GM21737 (cell line): ENCODE results near the gene PDE7B.
"Not testable (repeated sequence)": the region's sequence is repeated elsewhere in the genome, so short reads cannot be mapped to it uniquely, and the experiment has no call there.

ENCODE experiments used
- ATAC-seq: cut with Tn5 transposase; IDR thresholded peaks from one replicate; pipeline ENCODE4 v1.9.1; 2021; ENCODE audit warnings: mild to moderate bottlenecking, moderate library complexity; ENCODE audit not compliant: unreplicated experiment

The PDE7B gene

DNA sequence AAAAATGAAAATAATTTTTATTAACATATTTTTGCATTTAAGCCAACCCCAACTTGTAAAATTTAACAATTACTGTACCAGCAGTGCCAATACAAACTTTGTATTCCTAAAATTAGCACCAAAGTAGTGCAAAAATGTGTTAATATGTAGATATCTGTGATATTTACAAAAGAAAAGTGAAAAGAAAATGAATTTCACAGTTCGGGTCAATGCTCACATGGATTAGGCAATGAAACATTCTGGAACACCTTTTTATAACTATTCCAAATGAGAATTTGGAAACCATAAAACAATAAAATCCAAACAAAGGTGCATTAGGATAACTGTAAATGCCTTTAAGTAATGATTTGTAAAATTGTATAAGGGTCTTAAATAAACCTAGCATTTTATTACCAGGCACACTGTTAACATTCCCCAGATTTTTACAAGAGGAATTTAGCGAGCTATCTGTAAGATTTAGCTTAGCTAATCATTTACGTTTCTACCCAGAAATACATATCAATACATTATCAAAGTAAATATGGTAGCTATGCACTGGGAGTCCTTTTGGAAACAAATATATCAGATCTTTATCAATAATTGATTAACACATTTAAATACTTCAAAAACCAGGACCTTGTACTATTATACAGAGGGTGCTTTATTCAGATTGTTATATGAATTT lies 286.4 kb downstream of the PDE7B start:
- no peak for ATAC-seq

DNA sequence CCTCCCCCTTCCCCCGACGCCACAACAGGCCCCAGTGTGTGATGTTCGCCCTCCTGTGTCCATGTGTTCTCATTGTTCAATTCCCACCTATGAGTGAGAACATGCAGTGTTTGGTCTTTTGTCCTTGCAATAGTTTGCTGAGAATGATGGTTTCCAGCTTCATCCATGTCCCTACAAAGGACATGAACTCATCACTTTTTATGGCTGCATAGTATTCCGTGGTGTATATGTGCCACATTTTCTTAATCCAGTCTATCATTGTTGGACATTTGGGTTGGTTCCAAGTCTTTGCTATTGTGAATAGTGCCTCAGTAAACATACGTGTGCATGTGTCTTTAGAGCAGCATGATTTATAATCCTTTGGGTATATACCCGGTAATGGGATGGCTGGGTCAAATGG lies 287.6 kb downstream of the PDE7B start:
- ATAC-seq = not testable (repeated sequence)

DNA sequence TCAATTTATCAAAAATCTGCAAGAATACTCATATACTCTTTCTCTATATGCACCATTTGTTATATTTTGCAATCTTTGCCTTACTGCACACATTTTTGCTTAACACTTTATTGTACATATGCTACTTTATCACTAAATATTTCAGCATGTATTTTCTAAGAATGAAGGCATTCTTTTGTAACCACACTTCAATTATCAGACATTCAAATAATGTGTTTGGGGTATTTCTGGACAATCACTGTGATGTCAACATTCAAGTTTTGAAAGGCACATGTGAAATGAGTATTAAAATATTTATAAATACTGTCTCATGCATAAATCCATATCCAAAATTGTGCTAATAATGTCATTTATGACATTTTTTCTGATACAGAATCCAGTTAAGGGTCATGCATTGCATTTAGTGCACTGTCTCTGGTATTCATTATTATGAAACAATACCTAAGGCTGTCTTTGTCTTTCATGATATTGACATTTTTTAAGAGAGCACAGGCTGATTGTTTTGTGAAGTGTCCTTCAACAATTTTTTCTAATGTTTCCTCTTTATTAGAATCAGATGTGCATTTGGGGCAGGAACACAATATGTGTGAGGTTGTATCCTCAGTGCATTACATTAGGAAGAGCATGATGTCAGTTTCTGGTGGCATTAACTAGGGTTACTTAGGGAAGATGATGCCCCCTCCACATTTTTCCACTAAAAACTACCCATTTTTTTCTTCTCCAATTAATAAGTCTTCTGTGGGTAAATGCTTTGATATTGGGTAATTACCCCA lies 292.9 kb downstream of the PDE7B start:
- ATAC-seq = no peak

DNA sequence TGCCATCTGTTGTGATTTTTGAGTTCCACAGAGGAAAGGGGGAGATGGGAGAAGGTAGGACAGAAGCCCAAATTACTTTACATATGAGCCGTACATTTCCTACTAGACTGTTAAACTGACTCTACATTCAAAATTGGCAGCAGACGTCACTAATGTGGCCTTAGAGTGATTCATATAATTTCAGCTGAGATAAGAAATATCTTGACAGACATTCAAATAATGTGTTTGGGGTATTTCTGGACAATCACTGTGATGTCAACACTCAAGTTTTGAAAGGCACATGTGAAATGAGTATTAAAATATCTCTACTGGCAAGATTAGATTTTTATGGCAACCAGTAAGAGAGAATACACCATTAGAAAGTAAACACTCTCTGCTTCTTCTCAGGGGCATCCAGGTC lies 294.6 kb downstream of the PDE7B start:
- no peak for ATAC-seq

DNA sequence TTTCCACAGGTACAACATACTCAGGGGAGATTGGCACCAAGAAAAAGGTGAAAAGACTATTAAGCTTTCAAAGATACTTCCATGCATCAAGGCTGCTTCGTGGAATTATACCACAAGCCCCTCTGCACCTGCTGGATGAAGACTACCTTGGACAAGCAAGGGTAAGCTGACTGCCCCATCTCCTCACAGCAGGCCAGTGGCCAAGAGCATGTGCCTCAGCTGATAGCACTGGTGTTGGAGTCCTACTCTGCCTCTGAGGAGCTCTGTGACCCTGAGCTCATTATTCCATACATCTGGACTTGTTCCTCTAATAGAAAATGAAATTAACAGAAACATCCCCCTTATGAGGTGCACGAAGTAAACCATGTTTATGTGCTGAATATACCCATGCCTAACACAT lies 295.8 kb downstream of the PDE7B start:
- no peak for ATAC-seq

DNA sequence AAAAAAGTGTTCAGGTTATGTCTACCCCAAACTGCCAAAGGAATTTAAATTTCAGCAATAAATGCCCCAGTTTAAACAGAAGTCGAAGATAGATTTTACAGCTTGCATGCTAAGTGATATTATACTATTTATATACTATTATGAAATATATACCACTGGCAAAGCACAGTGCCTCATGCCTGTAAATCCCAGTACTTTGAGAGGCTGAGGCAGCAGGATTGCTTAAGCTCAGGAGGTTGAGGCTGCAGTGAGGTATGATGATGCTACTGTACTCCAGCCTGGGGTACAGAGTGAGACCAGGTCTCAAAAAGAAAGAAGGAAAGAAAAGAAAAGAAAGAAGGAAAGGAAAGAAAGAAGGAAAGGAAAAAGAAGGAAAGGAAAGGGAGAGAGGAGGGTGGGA lies 296.6 kb downstream of the PDE7B start:
- no peak for ATAC-seq

DNA sequence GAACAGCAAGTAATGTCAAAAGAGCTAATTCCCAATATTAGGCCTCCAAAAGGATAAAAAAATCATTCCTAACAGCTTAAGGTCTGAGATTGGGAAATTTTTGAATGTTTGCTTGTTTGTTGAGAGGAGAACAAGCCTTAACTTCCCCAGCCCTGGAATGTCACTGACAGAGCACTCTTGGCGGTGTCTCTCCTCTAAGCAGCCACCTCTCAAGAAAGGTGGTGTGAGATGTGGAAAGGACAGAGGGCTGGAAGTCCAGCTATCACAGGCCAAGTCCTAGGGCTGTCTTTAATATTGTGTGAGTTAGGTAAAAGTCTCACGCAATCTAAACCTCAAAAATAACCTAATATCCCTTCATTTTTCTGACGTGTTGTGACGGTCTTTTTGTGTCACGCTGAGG lies 297.0 kb downstream of the PDE7B start:
- ATAC-seq = no peak

DNA sequence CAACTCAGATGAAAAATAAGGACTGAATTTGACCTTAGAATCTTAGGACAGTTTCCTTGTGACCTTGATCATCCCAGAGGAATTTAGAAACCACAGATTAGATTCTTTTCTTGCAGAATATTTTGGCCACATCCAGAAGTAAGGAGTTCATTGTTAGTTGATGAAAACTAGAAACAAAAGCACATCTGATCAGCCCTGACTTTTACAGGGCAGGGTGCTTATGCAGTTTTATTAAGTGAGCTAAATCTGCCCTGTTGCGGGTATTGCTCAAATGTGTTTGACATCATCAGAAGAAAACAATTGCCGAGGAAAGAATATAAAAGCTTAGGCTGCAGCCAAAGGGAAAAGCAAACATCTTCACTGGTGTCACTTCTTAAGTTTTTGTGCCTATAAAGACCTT lies 297.8 kb downstream of the PDE7B start:
- no peak for ATAC-seq

DNA sequence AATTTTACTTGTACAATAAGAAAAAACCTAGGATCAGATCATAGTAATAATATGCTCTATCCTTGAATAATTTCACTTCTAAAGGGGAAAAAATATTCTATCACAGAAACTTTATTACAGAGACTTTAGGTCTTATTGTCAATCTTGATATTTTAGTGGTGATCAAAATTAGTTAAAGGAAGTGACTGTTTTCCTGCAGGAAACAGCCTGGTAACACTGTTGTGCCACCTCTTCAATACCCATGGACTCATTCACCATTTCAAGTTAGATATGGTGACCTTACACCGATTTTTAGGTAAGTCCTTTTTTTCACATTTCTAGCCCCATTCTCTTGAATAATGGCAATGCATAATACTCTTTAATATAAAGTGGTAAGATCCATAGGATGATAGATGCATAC lies 299.5 kb downstream of the PDE7B start:
- ATAC-seq = no peak

DNA sequence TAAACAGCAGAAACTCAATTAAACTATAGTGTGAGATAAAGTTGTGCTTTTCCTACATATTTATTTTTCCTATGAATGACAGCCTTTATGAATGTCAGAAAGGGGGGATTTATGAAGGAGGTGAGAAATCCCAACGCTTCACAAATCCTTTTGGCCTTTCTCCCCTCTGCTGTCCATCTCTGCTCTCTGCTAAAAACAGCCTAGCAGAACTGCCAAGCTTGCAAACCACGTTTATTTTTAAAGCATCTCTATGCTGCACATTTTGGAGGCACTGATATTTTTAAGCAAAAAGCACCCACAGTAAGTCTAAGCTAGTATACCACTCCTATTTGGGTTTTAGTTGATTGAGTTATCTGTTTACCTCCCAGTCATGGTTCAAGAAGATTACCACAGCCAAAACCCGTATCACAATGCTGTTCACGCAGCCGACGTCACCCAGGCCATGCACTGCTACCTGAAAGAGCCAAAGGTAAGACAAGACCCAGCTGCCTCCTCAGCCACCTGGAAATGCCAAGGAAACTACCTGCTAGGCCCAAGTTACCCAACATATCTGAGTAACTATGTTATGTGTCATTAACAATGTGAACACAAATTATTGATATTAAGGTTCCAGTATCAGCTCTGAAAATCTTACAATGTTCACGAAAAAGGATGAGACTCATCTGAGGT lies 302.3 kb downstream of the PDE7B start:
- no peak for ATAC-seq

DNA sequence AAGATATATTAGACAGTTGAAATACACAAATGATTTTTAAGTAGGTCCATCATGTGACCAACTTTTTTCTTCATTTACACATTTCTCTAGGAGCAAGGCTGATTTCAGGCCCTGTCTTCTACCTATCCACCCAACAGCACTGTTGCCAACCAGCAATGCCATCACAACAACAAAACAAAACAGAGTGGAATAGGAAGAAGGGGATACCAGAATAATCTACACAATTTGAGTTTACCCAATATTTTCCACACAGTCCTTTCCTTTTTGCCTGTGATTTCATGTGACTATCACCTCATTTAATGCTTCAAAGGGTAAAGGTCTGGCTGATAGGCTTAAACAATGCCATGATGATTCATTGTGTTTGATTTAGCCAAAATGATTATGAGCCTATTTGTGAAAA lies 303.7 kb downstream of the PDE7B start:
- no peak for ATAC-seq

DNA sequence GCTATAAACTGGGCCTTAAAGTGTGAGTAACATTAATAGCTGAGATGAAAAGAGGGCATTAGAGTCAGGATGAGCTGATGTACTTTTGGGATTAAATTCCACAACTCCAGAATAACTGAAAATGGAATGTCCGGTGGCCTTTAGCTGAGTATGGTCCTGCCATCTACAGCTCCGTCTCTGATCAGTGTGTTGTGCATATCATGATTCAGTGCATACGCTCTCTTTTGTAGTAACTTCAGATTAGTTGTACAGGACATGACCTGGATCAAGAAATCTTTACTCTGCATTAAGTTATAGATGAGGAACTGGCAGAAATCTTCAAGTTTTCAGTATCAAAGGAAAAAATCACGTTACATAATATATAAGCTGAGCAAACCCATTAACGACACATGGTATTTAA lies 306.2 kb downstream of the PDE7B start:
- ATAC-seq = no peak

DNA sequence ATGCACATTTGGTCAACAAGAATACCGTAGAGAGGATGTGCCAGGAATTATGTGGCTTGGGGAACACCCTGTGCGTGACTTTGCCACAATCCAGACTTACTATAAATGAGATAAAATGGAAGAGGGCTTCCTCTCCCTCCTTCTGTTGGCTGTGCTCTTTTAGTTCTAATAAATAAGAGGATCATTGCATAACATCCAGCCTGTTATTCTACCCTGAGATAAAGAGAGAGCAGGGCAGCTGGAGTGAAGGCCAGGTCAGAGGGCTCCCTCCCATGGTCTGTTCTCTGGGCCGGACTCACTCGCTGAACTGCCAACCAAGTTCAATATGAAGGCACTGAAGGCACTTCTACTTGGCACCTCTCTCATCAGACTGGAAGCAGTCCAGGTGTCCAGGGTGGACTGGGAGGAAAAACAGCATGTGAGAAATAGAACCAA lies 306.9 kb downstream of the PDE7B start:
- no peak for ATAC-seq

DNA sequence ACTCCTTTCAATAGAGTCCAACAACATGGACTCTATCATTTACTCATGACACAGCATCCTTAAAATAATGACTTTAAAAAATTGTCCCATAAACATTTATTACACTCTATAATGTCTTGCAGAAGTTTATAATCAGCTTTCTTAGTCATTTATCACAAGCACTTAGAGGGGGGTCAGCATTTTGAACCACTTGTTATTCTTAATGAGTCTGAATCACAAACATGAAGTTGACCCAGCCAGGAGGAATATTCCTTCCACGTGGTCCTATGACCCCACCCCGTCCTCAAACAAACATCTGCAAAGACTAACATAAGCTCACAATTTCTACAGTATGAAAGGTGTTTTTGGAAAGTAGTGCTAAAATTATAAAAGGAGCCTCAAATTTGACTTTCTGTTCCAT lies 307.5 kb downstream of the PDE7B start:
- ATAC-seq = no peak

DNA sequence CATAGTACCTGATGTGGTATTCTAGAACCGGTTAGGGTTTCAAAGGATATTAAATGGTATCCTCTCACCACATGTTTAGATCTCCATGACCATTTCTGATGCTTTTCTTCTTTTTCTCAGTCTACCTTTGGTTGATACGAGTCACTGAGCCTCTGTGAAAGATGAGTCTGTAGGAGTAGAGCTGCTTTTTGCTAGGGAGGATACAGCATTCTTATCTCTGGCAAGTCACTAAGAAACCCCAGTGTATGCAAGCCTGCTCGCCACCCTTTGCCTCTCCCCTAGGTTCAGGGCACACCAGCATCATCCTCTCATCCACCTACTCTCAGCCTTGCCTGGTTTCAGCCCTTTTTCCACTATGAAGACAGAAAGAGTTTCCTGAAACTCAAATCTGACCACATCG lies 308.7 kb downstream of the PDE7B start:
- no peak for ATAC-seq

DNA sequence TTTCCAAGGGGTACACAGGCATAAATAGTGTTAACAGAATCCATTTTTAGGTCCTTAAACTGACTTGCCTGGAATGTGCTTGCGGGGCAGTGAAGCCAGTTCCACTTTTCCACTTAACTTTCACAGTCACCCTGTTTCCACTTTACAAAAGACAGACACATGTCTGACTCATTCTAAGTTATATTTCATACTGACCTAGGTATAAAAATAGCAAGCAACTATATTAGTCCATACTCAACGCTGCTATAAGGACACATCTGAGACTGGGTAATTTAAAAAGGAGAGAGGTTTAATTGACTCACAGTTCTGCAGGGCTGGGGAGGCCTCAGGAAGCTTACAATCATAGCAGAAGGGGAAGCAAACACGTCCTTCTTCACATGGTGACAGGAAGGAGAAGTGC lies 310.4 kb downstream of the PDE7B start:
- no peak for ATAC-seq

DNA sequence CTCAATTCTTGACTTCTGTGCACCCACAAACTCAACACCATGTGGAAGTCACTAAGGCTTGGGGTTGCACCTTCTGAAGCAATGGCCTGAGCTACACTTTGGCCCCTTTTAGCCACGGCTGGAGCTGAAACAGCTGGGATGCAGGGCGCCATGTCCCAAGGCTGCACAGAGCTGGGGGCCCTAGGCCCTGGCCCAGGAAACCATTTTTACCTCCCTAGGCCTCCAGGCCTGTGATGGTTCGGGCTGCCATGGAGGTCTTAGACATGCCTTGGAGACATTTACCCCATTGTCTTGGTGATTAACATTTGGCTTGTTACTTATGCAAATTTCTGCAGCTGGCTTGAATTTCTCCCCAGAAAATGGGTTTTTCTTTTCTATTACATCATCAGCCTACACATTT lies 311.8 kb downstream of the PDE7B start:
- no peak for ATAC-seq

DNA sequence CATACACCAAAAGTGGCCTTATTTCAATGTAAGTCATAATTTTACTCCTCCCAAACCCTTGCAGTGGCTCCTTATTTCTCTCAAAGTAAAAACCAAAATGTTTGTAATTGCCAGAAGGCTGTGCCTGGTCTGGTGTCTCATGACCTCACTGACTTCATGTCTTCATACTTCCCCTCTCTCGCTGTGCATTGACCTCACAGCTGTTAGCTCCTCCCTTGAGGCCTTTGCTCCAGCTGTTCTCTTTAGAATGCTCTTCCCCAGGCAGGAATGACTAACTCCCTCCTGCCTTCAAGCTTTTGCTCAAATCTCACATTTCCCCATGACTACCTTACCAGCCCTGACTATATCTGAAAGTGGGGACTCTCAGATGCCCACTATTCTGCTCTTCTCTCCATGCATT lies 315.3 kb downstream of the PDE7B start:
- no peak for ATAC-seq

DNA sequence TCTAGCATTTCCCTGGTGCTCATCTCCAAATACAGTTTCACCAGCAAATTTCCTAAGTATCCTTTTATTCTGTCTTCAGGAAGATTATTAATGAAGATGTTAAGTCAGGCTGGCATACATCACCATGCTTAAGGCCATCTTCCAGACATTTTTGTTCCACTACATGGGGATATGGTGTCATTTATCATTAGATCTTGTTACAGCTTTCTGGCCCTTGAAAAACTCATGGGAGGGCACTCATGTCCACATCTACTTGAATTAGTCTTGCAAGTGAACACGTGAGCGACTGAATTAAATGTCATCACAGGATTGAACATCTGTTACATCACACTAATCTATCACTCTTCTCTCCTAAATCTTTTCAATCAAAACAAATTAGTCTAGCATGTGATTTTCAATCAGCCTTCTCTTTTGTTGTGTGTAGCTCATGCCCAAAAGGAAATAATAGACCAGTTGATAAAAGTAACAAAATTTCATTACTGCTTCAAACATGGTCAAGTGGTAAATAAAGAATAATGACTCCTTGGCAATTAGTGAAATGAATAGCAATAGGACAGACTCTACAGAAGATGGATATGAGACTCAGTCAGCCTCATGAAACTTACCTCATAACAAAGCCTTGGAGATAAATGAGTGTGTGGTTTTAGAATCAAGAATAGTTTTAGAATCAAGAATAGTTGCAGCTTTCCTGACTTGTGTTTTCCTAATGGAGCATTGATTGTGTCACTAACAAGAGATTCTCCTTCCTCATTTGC lies 318.1 kb downstream of the PDE7B start:
- ATAC-seq = no peak

DNA sequence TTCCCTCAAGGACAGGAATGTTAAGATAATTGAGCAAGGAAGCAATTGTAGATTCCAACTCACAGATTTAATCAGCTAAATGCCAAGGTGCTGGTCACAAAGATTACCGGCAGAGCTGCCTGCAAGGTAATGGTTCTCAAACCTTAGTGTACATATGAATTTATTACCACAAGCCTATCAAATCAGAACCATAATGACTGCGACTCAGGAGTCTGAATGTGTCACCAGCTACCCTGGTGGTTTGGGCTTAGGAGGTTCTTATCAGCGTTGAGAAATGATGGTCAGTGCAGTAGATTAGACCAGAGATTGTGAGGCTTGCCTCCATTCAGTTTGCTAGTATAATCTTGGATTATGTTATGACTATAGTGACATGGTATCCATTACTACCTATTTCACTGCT lies 319.7 kb downstream of the PDE7B start:
- no peak for ATAC-seq
